PFSK-1 (cell line): ENCODE data around the gene PARD6B.

Source experiments
- FOXP2 ChIP-seq: optimal IDR thresholded peaks from 2 replicates; pipeline ENCODE3; 2011; ENCODE audit warnings: borderline replicate concordance, control low read depth, inconsistent platforms; ENCODE audit not compliant: insufficient read depth; ENCODE audit errors: extremely low read length, extremely low read depth
- POLR2AphosphoS5 ChIP-seq: IDR thresholded peaks from 2 replicates; pipeline ENCODE4 v1.6.1; 2012; ENCODE audit warnings: low read depth, mild to moderate bottlenecking, control low read depth, low read length, moderate library complexity
- REST ChIP-seq, 2 experiments: IDR thresholded peaks; 2 replicates each; pipeline versions ENCODE4 v1.6.1 to v1.8.0; 2011 to 2012; ENCODE audit warnings: low read depth in 2 of 2, low read length in 2 of 2, control low read depth in 1 of 2, inconsistent platforms in 1 of 2, mild to moderate bottlenecking in 1 of 2, moderate library complexity in 1 of 2; ENCODE audit not compliant: insufficient read depth in 1 of 2
- SIN3A ChIP-seq: IDR thresholded peaks from 2 replicates; pipeline ENCODE4 v1.6.1; 2012; ENCODE audit warnings: mild to moderate bottlenecking, low read length, moderate library complexity, borderline replicate concordance; ENCODE audit not compliant: insufficient read depth
- TAF1 ChIP-seq: IDR thresholded peaks from 2 replicates; pipeline ENCODE4 v1.6.1; 2012; ENCODE audit warnings: low read length, control low read depth, borderline replicate concordance; ENCODE audit not compliant: insufficient read depth

- TF ChIP-seq TAF1 = no peak
- no peak for TF ChIP-seq REST (IDR thresholded peaks at IDR 0.05; ENCODE audit: insufficient read depth in 1 of 2, low read depth in 2 of 2, low read length in 2 of 2)
- TF ChIP-seq POLR2AphosphoS5 = no peak
- TF ChIP-seq SIN3A = no peak
- TF ChIP-seq FOXP2 = no peak
These were observed 12.9 kb downstream of the PARD6B start for GRCh38 chr20:50744143-50744792.
